ENCODE measurements around the gene COIL. TPM values are rescaled to one million over a fixed set of nuclear protein-coding genes. Genes with fewer than 3 reads are reported as not detected.

The COIL gene
- total and polyA plus RNA-seq, 12 donors = 5.2 to 10.3 (median 8.1) TPM

GRCh38 chr17:56935461-56935860 lies 25.4 kb downstream of the COIL start:
- Histone ChIP-seq H3K36me3 (peaks cover 0 to 75% (median 6%) of the 10 kb centered on the region in 9 donors), H3K27ac (no peak overlapping the region)
- 96 to 98% methylated on average over 3 of the region's 3 CpGs for WGBS, 2 donors

GRCh38 chr17:56934280-56934679 lies 26.6 kb downstream of the COIL start:
- 95% methylated on average over 4 of the region's 4 CpGs for WGBS, 2 donors
- Histone ChIP-seq H3K9me3 (peaks cover 0 to 22% (median 5%) of the 10 kb centered on the region in 11 donors), H3K4me3 (no peak overlapping the region), H3K36me3 (peaks cover 0 to 63% (median 3%) of the 10 kb centered on the region in 9 donors), H3K27ac (no peak overlapping the region), H3K27me3 (no peaks in the 10 kb centered on the region), H3K4me1 (peaks cover 0 to 15% (median 4%) of the 10 kb centered on the region in 9 donors)
- ATAC-seq (no peak), DNase-seq (no peak)
- TF ChIP-seq CTCF (IDR thresholded peaks at IDR 0.05) = no peak
- intact Hi-C loops (cut with DNase I) = no loop called here

More at GRCh38 chr17:56935461-56935860, 25.4 kb downstream of the COIL start:
- Histone ChIP-seq H3K9me3 (peaks cover 0 to 10% (median 0%) of the 10 kb centered on the region in 11 donors), H3K27me3 (no peaks in the 10 kb centered on the region), H3K4me3 (no peak overlapping the region), H3K4me1 (peaks cover 0 to 18% (median 4%) of the 10 kb centered on the region in 9 donors)
- DNase-seq (no peak), ATAC-seq (no peak)
- intact Hi-C loops (cut with DNase I) = loop anchor here in 1 of 10 donors (5.0 kb wide), 1 partner anchor 113 kb away; no protein-coding TSS in a partner anchor
- TF ChIP-seq CTCF (IDR thresholded peaks at IDR 0.05) = no peak

- peaks cover 0 to 15% (median 4%) of the 10 kb centered on the region in 9 donors for H3K4me1 ChIP-seq
- H3K27ac ChIP-seq = no peak overlapping the region
- no peak for DNase-seq
- WGBS, 2 donors = 98 to 100% methylated on average over 1 of the region's 1 CpG
- no peak for TF ChIP-seq CTCF (IDR thresholded peaks at IDR 0.05)
- H3K9me3 ChIP-seq = peaks cover 0 to 26% (median 9%) of the 10 kb centered on the region in 11 donors
- H3K36me3 ChIP-seq = peaks cover 0 to 59% (median 0%) of the 10 kb centered on the region in 9 donors
- H3K4me3 ChIP-seq = no peak overlapping the region
- no peaks in the 10 kb centered on the region for H3K27me3 ChIP-seq
- no peak for ATAC-seq
- intact Hi-C loops (cut with DNase I) = no loop called here
Observed at GRCh38 chr17:56933868-56934267, 27.0 kb downstream of the COIL start.

- DNase-seq (no peak), ATAC-seq (no peak)
- Histone ChIP-seq H3K36me3 (peaks cover 0 to 52% (median 0%) of the 10 kb centered on the region in 9 donors), H3K27me3 (no peaks in the 10 kb centered on the region), H3K4me3 (no peak overlapping the region), H3K27ac (no peak overlapping the region), H3K4me1 (peaks cover 0 to 15% (median 3%) of the 10 kb centered on the region in 9 donors), H3K9me3 (peaks cover 0 to 30% (median 9%) of the 10 kb centered on the region in 11 donors)
- TF ChIP-seq CTCF (IDR thresholded peaks at IDR 0.05) = no peak
- intact Hi-C loops (cut with DNase I) = no loop called here
- WGBS, 2 donors = 98 to 99% methylated on average over 8 of the region's 8 CpGs
Observed at GRCh38 chr17:56933151-56933745, 27.6 kb downstream of the COIL start.
